ENCODE data around the gene MERTK.
A peak's percentile ranks its signal among the peaks of the same experiment; 100 is the strongest.

Gene MERTK

GRCh38 chr2:112023707-112024106 is 125.3 kb downstream of the MERTK start:
- H3K4me1 ChIP-seq (ENCODE audit: control insufficient read depth, low read depth, low read length), result no peaks in the 10 kb centered on the region

GRCh38 chr2:112024231-112024630 is 125.8 kb downstream of the MERTK start:
- no peaks in the 10 kb centered on the region for H3K4me1 ChIP-seq (ENCODE audit: control insufficient read depth, low read depth, low read length)
- no peaks in the 10 kb centered on the region for H3K36me3 ChIP-seq (ENCODE audit: control insufficient read depth, low read depth, low read length)
- H3K9ac ChIP-seq (ENCODE audit: low read length), result no peak overlapping the region
- H3K27me3 ChIP-seq (ENCODE audit: control insufficient read depth, insufficient read depth, low read length), result no peaks in the 10 kb centered on the region
- no peak overlapping the region for H3K4me3 ChIP-seq (ENCODE audit: low read length)
- H3K9me3 ChIP-seq (ENCODE audit: control insufficient read depth, low read depth, low read length), result no peaks in the 10 kb centered on the region
- H3K27ac ChIP-seq (ENCODE audit: low read length), result no peak overlapping the region

More at GRCh38 chr2:112023707-112024106, 125.3 kb downstream of the MERTK start:
- H3K9me3 ChIP-seq (ENCODE audit: control insufficient read depth, low read depth, low read length), result no peaks in the 10 kb centered on the region
- H3K27ac ChIP-seq (ENCODE audit: low read length), result no peak overlapping the region
- H3K9ac ChIP-seq (ENCODE audit: low read length), result no peak overlapping the region
- H3K4me3 ChIP-seq (ENCODE audit: low read length), result no peak overlapping the region
- no peaks in the 10 kb centered on the region for H3K36me3 ChIP-seq (ENCODE audit: control insufficient read depth, low read depth, low read length)
- H3K27me3 ChIP-seq (ENCODE audit: control insufficient read depth, insufficient read depth, low read length), result no peaks in the 10 kb centered on the region

- no peaks in the 10 kb centered on the region for H3K9me3 ChIP-seq (ENCODE audit: control insufficient read depth, low read depth, low read length)
- no peaks in the 10 kb centered on the region for H3K4me1 ChIP-seq (ENCODE audit: control insufficient read depth, low read depth, low read length)
- H3K36me3 ChIP-seq (ENCODE audit: control insufficient read depth, low read depth, low read length), result no peaks in the 10 kb centered on the region
- H3K27me3 ChIP-seq (ENCODE audit: control insufficient read depth, insufficient read depth, low read length), result no peaks in the 10 kb centered on the region
- no peak overlapping the region for H3K27ac ChIP-seq (ENCODE audit: low read length)
- no peak overlapping the region for H3K9ac ChIP-seq (ENCODE audit: low read length)
- no peak overlapping the region for H3K4me3 ChIP-seq (ENCODE audit: low read length)
Observed at GRCh38 chr2:112024896-112025491, 126.6 kb downstream of the MERTK start.

GRCh38 chr2:112026509-112026908 is 128.1 kb downstream of the MERTK start:
- Histone ChIP-seq H3K4me3 (ENCODE audit: low read length) (no peak overlapping the region), H3K4me1 (ENCODE audit: control insufficient read depth, low read depth, low read length) (peaks cover 2% of the 10 kb centered on the region), H3K36me3 (ENCODE audit: control insufficient read depth, low read depth, low read length) (no peaks in the 10 kb centered on the region), H3K27ac (ENCODE audit: low read length) (no peak overlapping the region), H3K9ac (ENCODE audit: low read length) (no peak overlapping the region), H3K27me3 (ENCODE audit: control insufficient read depth, insufficient read depth, low read length) (no peaks in the 10 kb centered on the region), H3K9me3 (ENCODE audit: control insufficient read depth, low read depth, low read length) (no peaks in the 10 kb centered on the region)

- no peaks in the 10 kb centered on the region for H3K36me3 ChIP-seq (ENCODE audit: control insufficient read depth, low read depth, low read length)
- H3K4me1 ChIP-seq (ENCODE audit: control insufficient read depth, low read depth, low read length), result peaks cover 11% of the 10 kb centered on the region
- H3K9ac ChIP-seq (ENCODE audit: low read length), result no peak overlapping the region
- no peak overlapping the region for H3K4me3 ChIP-seq (ENCODE audit: low read length)
- H3K9me3 ChIP-seq (ENCODE audit: control insufficient read depth, low read depth, low read length), result no peaks in the 10 kb centered on the region
- H3K27me3 ChIP-seq (ENCODE audit: control insufficient read depth, insufficient read depth, low read length), result no peaks in the 10 kb centered on the region
- no peak overlapping the region for H3K27ac ChIP-seq (ENCODE audit: low read length)
Observed at GRCh38 chr2:112027767-112028166, 129.4 kb downstream of the MERTK start.

GRCh38 chr2:112029164-112029563 is 130.8 kb downstream of the MERTK start:
- no peaks in the 10 kb centered on the region for H3K36me3 ChIP-seq (ENCODE audit: control insufficient read depth, low read depth, low read length)
- H3K9me3 ChIP-seq (ENCODE audit: control insufficient read depth, low read depth, low read length), result no peaks in the 10 kb centered on the region
- H3K27me3 ChIP-seq (ENCODE audit: control insufficient read depth, insufficient read depth, low read length), result no peaks in the 10 kb centered on the region
- H3K4me1 ChIP-seq (ENCODE audit: control insufficient read depth, low read depth, low read length), result peaks cover 11% of the 10 kb centered on the region
- no peak overlapping the region for H3K9ac ChIP-seq (ENCODE audit: low read length)
- no peak overlapping the region for H3K4me3 ChIP-seq (ENCODE audit: low read length)
- no peak overlapping the region for H3K27ac ChIP-seq (ENCODE audit: low read length)

- H3K9me3 ChIP-seq (ENCODE audit: control insufficient read depth, low read depth, low read length), result no peaks in the 10 kb centered on the region
- peaks cover 11% of the 10 kb centered on the region for H3K4me1 ChIP-seq (ENCODE audit: control insufficient read depth, low read depth, low read length)
- H3K4me3 ChIP-seq (ENCODE audit: low read length), result peak overlapping the region; percentile 1
- peak overlapping the region; percentile 16 for H3K9ac ChIP-seq (ENCODE audit: low read length)
- H3K27me3 ChIP-seq (ENCODE audit: control insufficient read depth, insufficient read depth, low read length), result no peaks in the 10 kb centered on the region
- peak overlapping the region; percentile 14 for H3K27ac ChIP-seq (ENCODE audit: low read length)
- no peaks in the 10 kb centered on the region for H3K36me3 ChIP-seq (ENCODE audit: control insufficient read depth, low read depth, low read length)
Observed at GRCh38 chr2:112031473-112032223, 133.2 kb downstream of the MERTK start.

- Histone ChIP-seq H3K36me3 (ENCODE audit: control insufficient read depth, low read depth, low read length) (no peaks in the 10 kb centered on the region), H3K27ac (ENCODE audit: low read length) (no peak overlapping the region), H3K9ac (ENCODE audit: low read length) (peak overlapping the region; percentile 16), H3K4me1 (ENCODE audit: control insufficient read depth, low read depth, low read length) (peaks cover 11% of the 10 kb centered on the region), H3K9me3 (ENCODE audit: control insufficient read depth, low read depth, low read length) (no peaks in the 10 kb centered on the region), H3K4me3 (ENCODE audit: low read length) (peak overlapping the region; percentile 1), H3K27me3 (ENCODE audit: control insufficient read depth, insufficient read depth, low read length) (no peaks in the 10 kb centered on the region)
Observed at GRCh38 chr2:112032224-112032586, 133.8 kb downstream of the MERTK start.

- H3K27ac ChIP-seq (ENCODE audit: low read length), result no peak overlapping the region
- H3K36me3 ChIP-seq (ENCODE audit: control insufficient read depth, low read depth, low read length), result no peaks in the 10 kb centered on the region
- no peaks in the 10 kb centered on the region for H3K9me3 ChIP-seq (ENCODE audit: control insufficient read depth, low read depth, low read length)
- H3K9ac ChIP-seq (ENCODE audit: low read length), result no peak overlapping the region
- H3K4me3 ChIP-seq (ENCODE audit: low read length), result no peak overlapping the region
- H3K27me3 ChIP-seq (ENCODE audit: control insufficient read depth, insufficient read depth, low read length), result no peaks in the 10 kb centered on the region
- peaks cover 11% of the 10 kb centered on the region for H3K4me1 ChIP-seq (ENCODE audit: control insufficient read depth, low read depth, low read length)
Observed at GRCh38 chr2:112032689-112033465, 134.5 kb downstream of the MERTK start.

- no peak overlapping the region for H3K27ac ChIP-seq (ENCODE audit: low read length)
- H3K9ac ChIP-seq (ENCODE audit: low read length), result no peak overlapping the region
Observed at GRCh38 chr2:112033600-112033999, 135.2 kb downstream of the MERTK start.

GRCh38 chr2:112034924-112035323 is 136.5 kb downstream of the MERTK start:
- Histone ChIP-seq H3K9ac (ENCODE audit: low read length) (no peak overlapping the region), H3K9me3 (ENCODE audit: control insufficient read depth, low read depth, low read length) (no peaks in the 10 kb centered on the region), H3K4me1 (ENCODE audit: control insufficient read depth, low read depth, low read length) (peaks cover 11% of the 10 kb centered on the region), H3K27me3 (ENCODE audit: control insufficient read depth, insufficient read depth, low read length) (no peaks in the 10 kb centered on the region), H3K27ac (ENCODE audit: low read length) (no peak overlapping the region), H3K4me3 (ENCODE audit: low read length) (no peak overlapping the region), H3K36me3 (ENCODE audit: control insufficient read depth, low read depth, low read length) (no peaks in the 10 kb centered on the region)

More at GRCh38 chr2:112033600-112033999, 135.2 kb downstream of the MERTK start:
- Histone ChIP-seq H3K9me3 (ENCODE audit: control insufficient read depth, low read depth, low read length) (no peaks in the 10 kb centered on the region), H3K36me3 (ENCODE audit: control insufficient read depth, low read depth, low read length) (no peaks in the 10 kb centered on the region), H3K4me3 (ENCODE audit: low read length) (no peak overlapping the region), H3K4me1 (ENCODE audit: control insufficient read depth, low read depth, low read length) (peaks cover 11% of the 10 kb centered on the region), H3K27me3 (ENCODE audit: control insufficient read depth, insufficient read depth, low read length) (no peaks in the 10 kb centered on the region)
